HEK293 (cell line): Measurements from ENCODE around the gene EID2.

Experiments
- ELK4 ChIP-seq: IDR thresholded peaks from 2 replicates; pipeline ENCODE4 v1.6.1; 2011; ENCODE audit warnings: mild to moderate bottlenecking, low read depth, low read length, borderline replicate concordance
- GLIS2 ChIP-seq: fragments of 450-650 bp; formaldehyde crosslinking; IDR thresholded peaks from 2 replicates; pipeline ENCODE4 v1.5.1; 2016; ENCODE audit warnings: missing biosample characterization, missing genetic modification characterization
- HOXA7 ChIP-seq: sonication (generic); formaldehyde crosslinking; IDR thresholded peaks from 2 replicates; pipeline ENCODE4 v1.8.1; 2022; ENCODE audit warnings: missing genetic modification reagents, borderline replicate concordance
- KLF8 ChIP-seq: fragments of 450-650 bp; formaldehyde crosslinking; IDR thresholded peaks from 2 replicates; pipeline ENCODE4 v1.5.1; 2016; ENCODE audit warnings: missing biosample characterization, missing genetic modification characterization
- PBX3 ChIP-seq: sonication (generic); formaldehyde crosslinking; IDR thresholded peaks from 2 replicates; pipeline ENCODE4 v1.8.1; 2022; ENCODE audit warnings: mild to moderate bottlenecking, moderate library complexity, missing genetic modification reagents
- WT1 ChIP-seq: fragments of 450-650 bp; formaldehyde crosslinking; IDR thresholded peaks from 2 replicates; pipeline ENCODE4 v1.5.1; 2016; ENCODE audit warnings: missing biosample characterization, missing genetic modification characterization
- ZFP37 ChIP-seq: fragments of 450-650 bp; formaldehyde crosslinking; IDR thresholded peaks from 2 replicates; pipeline ENCODE4 v1.5.1; 2016; ENCODE audit warnings: missing biosample characterization, missing genetic modification characterization
- ZFP41 ChIP-seq: fragments of 450-650 bp; formaldehyde crosslinking; IDR thresholded peaks from 2 replicates; pipeline ENCODE4 v1.5.1; 2016; ENCODE audit warnings: missing biosample characterization, missing genetic modification characterization, borderline replicate concordance
- ZNF10 ChIP-seq: fragments of 450-650 bp; formaldehyde crosslinking; IDR thresholded peaks from 2 replicates; pipeline ENCODE4 v1.5.1; 2017; ENCODE audit warnings: missing biosample characterization, missing genetic modification characterization
- ZNF324 ChIP-seq: fragments of 450-650 bp; formaldehyde crosslinking; IDR thresholded peaks from 2 replicates; pipeline ENCODE4 v1.5.1; 2016; ENCODE audit warnings: missing biosample characterization, missing genetic modification characterization
- ZNF335 ChIP-seq: fragments of 450-650 bp; formaldehyde crosslinking; conservative IDR thresholded peaks from 2 replicates; pipeline ENCODE4 v1.5.1; 2016; ENCODE audit warnings: missing biosample characterization, missing genetic modification characterization
- ZNF433 ChIP-seq: fragments of 450-650 bp; formaldehyde crosslinking; IDR thresholded peaks from 2 replicates; pipeline ENCODE4 v1.5.1; 2016; ENCODE audit warnings: missing biosample characterization, missing genetic modification characterization, low read depth
- ZNF521 ChIP-seq: fragments of 450-650 bp; formaldehyde crosslinking; IDR thresholded peaks from 2 replicates; pipeline ENCODE4 v1.5.1; 2017; ENCODE audit warnings: missing biosample characterization, mild to moderate bottlenecking, missing genetic modification characterization
- ZNF624 ChIP-seq: fragments of 450-650 bp; formaldehyde crosslinking; IDR thresholded peaks from 2 replicates; pipeline ENCODE4 v1.5.1; 2017; ENCODE audit warnings: missing biosample characterization, missing genetic modification characterization
- ZNF658 ChIP-seq: fragments of 450-650 bp; formaldehyde crosslinking; IDR thresholded peaks from 2 replicates; pipeline ENCODE4; 2016; ENCODE audit warnings: missing biosample characterization, missing genetic modification characterization
- ZNF76 ChIP-seq: fragments of 450-650 bp; formaldehyde crosslinking; IDR thresholded peaks from 2 replicates; pipeline ENCODE4; 2016; ENCODE audit warnings: low read depth, missing biosample characterization, missing genetic modification characterization, borderline replicate concordance
- TF ChIP-seq, protein P1 (sequence below): fragments of 450-650 bp; formaldehyde crosslinking; IDR thresholded peaks from 2 replicates; pipeline ENCODE4 v1.5.1; 2016; ENCODE audit warnings: missing biosample characterization, missing genetic modification characterization
- TF ChIP-seq, protein P2 (sequence below): fragments of 450-650 bp; formaldehyde crosslinking; IDR thresholded peaks from 2 replicates; pipeline ENCODE4 v1.5.0; 2017; ENCODE audit warnings: missing biosample characterization, missing genetic modification characterization, borderline replicate concordance
- TF ChIP-seq, protein P3 (sequence below): fragments of 450-650 bp; formaldehyde crosslinking; IDR thresholded peaks from 2 replicates; pipeline ENCODE4 v1.5.1; 2016; ENCODE audit warnings: missing biosample characterization, missing genetic modification characterization
- TF ChIP-seq, protein P4 (sequence below): fragments of 450-650 bp; formaldehyde crosslinking; IDR thresholded peaks from 2 replicates; pipeline ENCODE4 v1.5.1; 2016; ENCODE audit warnings: missing biosample characterization, missing genetic modification characterization, borderline replicate concordance
- TF ChIP-seq, protein P5 (sequence below): fragments of 450-650 bp; formaldehyde crosslinking; IDR thresholded peaks from 2 replicates; pipeline ENCODE4 v1.5.1; 2017; ENCODE audit warnings: missing biosample characterization, missing genetic modification characterization

EID2 gene

DNA sequence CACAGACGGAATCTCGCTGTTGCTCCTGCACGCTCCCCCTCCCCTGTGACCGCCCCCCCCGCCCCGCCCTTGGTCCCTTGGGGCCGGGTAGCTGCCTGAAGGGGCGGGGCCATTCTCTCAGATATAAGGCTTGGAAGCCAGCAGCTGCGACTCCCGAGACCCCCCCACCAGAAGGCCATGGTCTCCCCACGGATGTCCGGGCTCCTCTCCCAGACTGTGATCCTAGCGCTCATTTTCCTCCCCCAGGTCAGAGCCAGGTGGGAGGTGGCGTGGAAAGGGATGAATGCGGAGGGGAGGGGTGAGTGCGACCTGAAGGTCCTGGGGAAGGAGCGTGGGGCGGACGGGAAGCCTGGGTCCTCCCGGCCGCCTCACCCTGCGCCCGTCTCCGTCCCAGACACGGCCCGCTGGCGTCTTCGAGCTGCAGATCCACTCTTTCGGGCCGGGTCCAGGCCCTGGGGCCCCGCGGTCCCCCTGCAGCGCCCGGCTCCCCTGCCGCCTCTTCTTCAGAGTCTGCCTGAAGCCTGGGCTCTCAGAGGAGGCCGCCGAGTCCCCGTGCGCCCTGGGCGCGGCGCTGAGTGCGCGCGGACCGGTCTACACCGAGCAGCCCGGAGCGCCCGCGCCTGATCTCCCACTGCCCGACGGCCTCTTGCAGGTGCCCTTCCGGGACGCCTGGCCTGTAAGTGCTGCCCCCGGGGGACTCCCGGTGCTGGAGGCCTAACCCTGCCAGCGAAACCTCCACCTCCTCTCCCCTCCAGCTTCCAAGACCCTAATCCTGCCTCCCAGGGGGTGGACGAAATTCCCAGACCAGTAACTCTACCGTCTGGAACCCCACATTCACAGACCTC, 40.9 kb downstream of the EID2 start, which contains the start of gene DLL3 (continued):
- TF ChIP-seq, protein P1, sequence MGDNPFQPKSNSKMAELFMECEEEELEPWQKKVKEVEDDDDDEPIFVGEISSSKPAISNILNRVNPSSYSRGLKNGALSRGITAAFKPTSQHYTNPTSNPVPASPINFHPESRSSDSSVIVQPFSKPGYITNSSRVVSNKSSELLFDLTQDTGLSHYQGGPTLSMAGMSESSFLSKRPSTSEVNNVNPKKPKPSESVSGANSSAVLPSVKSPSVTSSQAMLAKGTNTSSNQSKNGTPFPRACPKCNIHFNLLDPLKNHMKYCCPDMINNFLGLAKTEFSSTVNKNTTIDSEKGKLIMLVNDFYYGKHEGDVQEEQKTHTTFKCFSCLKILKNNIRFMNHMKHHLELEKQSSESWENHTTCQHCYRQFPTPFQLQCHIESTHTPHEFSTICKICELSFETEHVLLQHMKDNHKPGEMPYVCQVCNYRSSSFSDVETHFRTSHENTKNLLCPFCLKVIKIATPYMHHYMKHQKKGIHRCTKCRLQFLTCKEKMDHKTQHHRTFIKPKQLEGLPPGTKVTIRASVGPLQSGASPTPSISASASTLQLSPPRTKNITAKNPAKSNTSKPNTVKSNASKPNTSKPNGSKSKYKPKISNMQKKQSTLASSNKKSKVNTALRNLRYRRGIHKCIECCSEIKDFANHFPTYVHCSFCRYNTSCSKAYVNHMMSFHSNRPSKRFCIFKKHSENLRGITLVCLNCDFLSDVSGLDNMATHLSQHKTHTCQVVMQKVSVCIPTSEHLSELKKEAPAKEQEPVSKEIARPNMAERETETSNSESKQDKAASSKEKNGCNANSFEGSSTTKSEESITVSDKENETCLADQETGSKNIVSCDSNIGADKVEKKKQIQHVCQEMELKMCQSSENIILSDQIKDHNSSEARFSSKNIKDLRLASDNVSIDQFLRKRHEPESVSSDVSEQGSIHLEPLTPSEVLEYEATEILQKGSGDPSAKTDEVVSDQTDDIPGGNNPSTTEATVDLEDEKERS (tag by site-specific recombination) = no peak
- TF ChIP-seq, protein P2, sequence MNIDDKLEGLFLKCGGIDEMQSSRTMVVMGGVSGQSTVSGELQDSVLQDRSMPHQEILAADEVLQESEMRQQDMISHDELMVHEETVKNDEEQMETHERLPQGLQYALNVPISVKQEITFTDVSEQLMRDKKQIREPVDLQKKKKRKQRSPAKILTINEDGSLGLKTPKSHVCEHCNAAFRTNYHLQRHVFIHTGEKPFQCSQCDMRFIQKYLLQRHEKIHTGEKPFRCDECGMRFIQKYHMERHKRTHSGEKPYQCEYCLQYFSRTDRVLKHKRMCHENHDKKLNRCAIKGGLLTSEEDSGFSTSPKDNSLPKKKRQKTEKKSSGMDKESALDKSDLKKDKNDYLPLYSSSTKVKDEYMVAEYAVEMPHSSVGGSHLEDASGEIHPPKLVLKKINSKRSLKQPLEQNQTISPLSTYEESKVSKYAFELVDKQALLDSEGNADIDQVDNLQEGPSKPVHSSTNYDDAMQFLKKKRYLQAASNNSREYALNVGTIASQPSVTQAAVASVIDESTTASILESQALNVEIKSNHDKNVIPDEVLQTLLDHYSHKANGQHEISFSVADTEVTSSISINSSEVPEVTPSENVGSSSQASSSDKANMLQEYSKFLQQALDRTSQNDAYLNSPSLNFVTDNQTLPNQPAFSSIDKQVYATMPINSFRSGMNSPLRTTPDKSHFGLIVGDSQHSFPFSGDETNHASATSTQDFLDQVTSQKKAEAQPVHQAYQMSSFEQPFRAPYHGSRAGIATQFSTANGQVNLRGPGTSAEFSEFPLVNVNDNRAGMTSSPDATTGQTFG (tag by site-specific recombination) = no peak
- TF ChIP-seq, protein P3, sequence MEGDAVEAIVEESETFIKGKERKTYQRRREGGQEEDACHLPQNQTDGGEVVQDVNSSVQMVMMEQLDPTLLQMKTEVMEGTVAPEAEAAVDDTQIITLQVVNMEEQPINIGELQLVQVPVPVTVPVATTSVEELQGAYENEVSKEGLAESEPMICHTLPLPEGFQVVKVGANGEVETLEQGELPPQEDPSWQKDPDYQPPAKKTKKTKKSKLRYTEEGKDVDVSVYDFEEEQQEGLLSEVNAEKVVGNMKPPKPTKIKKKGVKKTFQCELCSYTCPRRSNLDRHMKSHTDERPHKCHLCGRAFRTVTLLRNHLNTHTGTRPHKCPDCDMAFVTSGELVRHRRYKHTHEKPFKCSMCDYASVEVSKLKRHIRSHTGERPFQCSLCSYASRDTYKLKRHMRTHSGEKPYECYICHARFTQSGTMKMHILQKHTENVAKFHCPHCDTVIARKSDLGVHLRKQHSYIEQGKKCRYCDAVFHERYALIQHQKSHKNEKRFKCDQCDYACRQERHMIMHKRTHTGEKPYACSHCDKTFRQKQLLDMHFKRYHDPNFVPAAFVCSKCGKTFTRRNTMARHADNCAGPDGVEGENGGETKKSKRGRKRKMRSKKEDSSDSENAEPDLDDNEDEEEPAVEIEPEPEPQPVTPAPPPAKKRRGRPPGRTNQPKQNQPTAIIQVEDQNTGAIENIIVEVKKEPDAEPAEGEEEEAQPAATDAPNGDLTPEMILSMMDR (tag by site-specific recombination) = no peak
- TF ChIP-seq ELK4 = no peak
- TF ChIP-seq ZNF658 (tag by site-specific recombination) = no peak
- TF ChIP-seq ZNF624 (tag by site-specific recombination) = no peak
- TF ChIP-seq ZFP41 (tag by site-specific recombination) = no peak
- TF ChIP-seq ZFP37 (tag by site-specific recombination) = no peak
- TF ChIP-seq, protein P4, sequence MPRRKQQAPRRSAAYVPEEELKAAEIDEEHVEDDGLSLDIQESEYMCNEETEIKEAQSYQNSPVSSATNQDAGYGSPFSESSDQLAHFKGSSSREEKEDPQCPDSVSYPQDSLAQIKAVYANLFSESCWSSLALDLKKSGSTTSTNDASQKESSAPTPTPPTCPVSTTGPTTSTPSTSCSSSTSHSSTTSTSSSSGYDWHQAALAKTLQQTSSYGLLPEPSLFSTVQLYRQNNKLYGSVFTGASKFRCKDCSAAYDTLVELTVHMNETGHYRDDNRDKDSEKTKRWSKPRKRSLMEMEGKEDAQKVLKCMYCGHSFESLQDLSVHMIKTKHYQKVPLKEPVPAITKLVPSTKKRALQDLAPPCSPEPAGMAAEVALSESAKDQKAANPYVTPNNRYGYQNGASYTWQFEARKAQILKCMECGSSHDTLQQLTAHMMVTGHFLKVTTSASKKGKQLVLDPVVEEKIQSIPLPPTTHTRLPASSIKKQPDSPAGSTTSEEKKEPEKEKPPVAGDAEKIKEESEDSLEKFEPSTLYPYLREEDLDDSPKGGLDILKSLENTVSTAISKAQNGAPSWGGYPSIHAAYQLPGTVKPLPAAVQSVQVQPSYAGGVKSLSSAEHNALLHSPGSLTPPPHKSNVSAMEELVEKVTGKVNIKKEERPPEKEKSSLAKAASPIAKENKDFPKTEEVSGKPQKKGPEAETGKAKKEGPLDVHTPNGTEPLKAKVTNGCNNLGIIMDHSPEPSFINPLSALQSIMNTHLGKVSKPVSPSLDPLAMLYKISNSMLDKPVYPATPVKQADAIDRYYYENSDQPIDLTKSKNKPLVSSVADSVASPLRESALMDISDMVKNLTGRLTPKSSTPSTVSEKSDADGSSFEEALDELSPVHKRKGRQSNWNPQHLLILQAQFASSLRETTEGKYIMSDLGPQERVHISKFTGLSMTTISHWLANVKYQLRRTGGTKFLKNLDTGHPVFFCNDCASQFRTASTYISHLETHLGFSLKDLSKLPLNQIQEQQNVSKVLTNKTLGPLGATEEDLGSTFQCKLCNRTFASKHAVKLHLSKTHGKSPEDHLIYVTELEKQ = no peak
- TF ChIP-seq ZNF521 (tag by site-specific recombination) = no peak
- TF ChIP-seq GLIS2 (tag by site-specific recombination) = peak; percentile 36; the same call in 1 of the 2 replicates
- TF ChIP-seq ZNF335 (tag by site-specific recombination) = peak; percentile 13; the same call in 1 of the 2 replicates
- TF ChIP-seq HOXA7 = no peak
- TF ChIP-seq, protein P5, sequence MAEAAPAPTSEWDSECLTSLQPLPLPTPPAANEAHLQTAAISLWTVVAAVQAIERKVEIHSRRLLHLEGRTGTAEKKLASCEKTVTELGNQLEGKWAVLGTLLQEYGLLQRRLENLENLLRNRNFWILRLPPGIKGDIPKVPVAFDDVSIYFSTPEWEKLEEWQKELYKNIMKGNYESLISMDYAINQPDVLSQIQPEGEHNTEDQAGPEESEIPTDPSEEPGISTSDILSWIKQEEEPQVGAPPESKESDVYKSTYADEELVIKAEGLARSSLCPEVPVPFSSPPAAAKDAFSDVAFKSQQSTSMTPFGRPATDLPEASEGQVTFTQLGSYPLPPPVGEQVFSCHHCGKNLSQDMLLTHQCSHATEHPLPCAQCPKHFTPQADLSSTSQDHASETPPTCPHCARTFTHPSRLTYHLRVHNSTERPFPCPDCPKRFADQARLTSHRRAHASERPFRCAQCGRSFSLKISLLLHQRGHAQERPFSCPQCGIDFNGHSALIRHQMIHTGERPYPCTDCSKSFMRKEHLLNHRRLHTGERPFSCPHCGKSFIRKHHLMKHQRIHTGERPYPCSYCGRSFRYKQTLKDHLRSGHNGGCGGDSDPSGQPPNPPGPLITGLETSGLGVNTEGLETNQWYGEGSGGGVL = no peak
- TF ChIP-seq ZNF76 (tag by site-specific recombination) = no peak
- TF ChIP-seq ZNF324 (tag by site-specific recombination) = no peak
- no peak for TF ChIP-seq KLF8 (tag by site-specific recombination)
- TF ChIP-seq ZNF10 (tag by site-specific recombination) = no peak
- no peak for TF ChIP-seq ZNF433 (tag by site-specific recombination)
- no peak; the same call in none of the 2 replicates for TF ChIP-seq WT1 (tag by site-specific recombination)
- no peak for TF ChIP-seq PBX3
